Stimulated activated effector memory CD8-positive, alpha-beta T cell treated with anti-CD3 and anti-CD28 coated beads, Interleukin-12 subunit alpha, Interleukin-12 subunit beta, amount 100 ng/mL, for 72 hours (primary cell): ENCODE results near the gene COL4A3.

Source experiments
- ATAC-seq: fragments of 150-1000 bp; cut with Tn5 transposase; 2 replicates; pipeline ENCODE4 v1.10.0; 2021
- DNase-seq, 2 donors: peaks; one replicate each; pipeline ENCODE4 v3.0.0; 2021 to 2022; ENCODE audit warnings: low spot score in 2 of 2
- H3K27ac Mint-ChIP-seq: one replicate; pipeline ENCODE4 v1.8.0; 2022; ENCODE audit warnings: mild to moderate bottlenecking, mixed read lengths
- H3K36me3 Mint-ChIP-seq: one replicate; pipeline ENCODE4 v1.8.0; 2022; ENCODE audit warnings: mild to moderate bottlenecking, mixed read lengths
- H3K4me1 Mint-ChIP-seq: one replicate; pipeline ENCODE4 v1.8.0; 2022; ENCODE audit warnings: mixed read lengths
- H3K4me3 Mint-ChIP-seq: one replicate; pipeline ENCODE4 v1.8.0; 2022; ENCODE audit warnings: mild to moderate bottlenecking, mixed read lengths
- H3K9me3 Mint-ChIP-seq: one replicate; pipeline ENCODE4 v1.8.0; 2022; ENCODE audit warnings: mixed read lengths

Gene COL4A3

GRCh38 chr2:227163998-227164762 lies at the start of gene COL4A3, which contains the start of gene COL4A4:
Gene COL4A3 (plus strand): TSS chr2:227164624. CDS start chr2:227164727, 103 bp downstream.
Gene COL4A4 (minus strand): TSS chr2:227164205. CDS start chr2:227147483, 16,722 bp downstream.
- H3K4me3 Mint-ChIP-seq: peak within 1 kb of the TSS; percentile 67
- peak; percentile 71 for ATAC-seq
- no peak for DNase-seq
- H3K27ac Mint-ChIP-seq: no peak within 1 kb of the TSS
- no peaks in the 10 kb centered on the region for H3K36me3 Mint-ChIP-seq
- no peaks in the 10 kb centered on the region for H3K4me1 Mint-ChIP-seq
- H3K9me3 Mint-ChIP-seq: no peaks in the 10 kb centered on the region

- H3K4me3 Mint-ChIP-seq: no peak overlapping the region
- H3K4me1 Mint-ChIP-seq: no peaks in the 10 kb centered on the region
- ATAC-seq: no peak
- H3K36me3 Mint-ChIP-seq: no peaks in the 10 kb centered on the region
- DNase-seq: no peak
- H3K27ac Mint-ChIP-seq: no peak overlapping the region
- H3K9me3 Mint-ChIP-seq: no peaks in the 10 kb centered on the region
These were observed 48.7 kb upstream of the COL4A3 start for GRCh38 chr2:227115761-227116160.

GRCh38 chr2:227117027-227117426 lies 47.4 kb upstream of the COL4A3 start:
- no peaks in the 10 kb centered on the region for H3K9me3 Mint-ChIP-seq
- H3K36me3 Mint-ChIP-seq: no peaks in the 10 kb centered on the region
- no peak overlapping the region for H3K4me3 Mint-ChIP-seq
- no peak overlapping the region for H3K27ac Mint-ChIP-seq
- ATAC-seq (peak; percentile 89), DNase-seq (no peak)
- no peaks in the 10 kb centered on the region for H3K4me1 Mint-ChIP-seq

GRCh38 chr2:227117852-227118251 lies 46.6 kb upstream of the COL4A3 start:
- H3K4me3 Mint-ChIP-seq: no peak overlapping the region

GRCh38 chr2:227118353-227118752 lies 46.1 kb upstream of the COL4A3 start:
- Mint-ChIP-seq H3K27ac (no peak overlapping the region), H3K9me3 (no peaks in the 10 kb centered on the region), H3K4me3 (no peak overlapping the region), H3K4me1 (no peaks in the 10 kb centered on the region), H3K36me3 (no peaks in the 10 kb centered on the region)
- DNase-seq: no peak
- ATAC-seq: no peak

More at GRCh38 chr2:227117852-227118251, 46.6 kb upstream of the COL4A3 start:
- H3K9me3 Mint-ChIP-seq: no peaks in the 10 kb centered on the region
- H3K27ac Mint-ChIP-seq: no peak overlapping the region
- no peaks in the 10 kb centered on the region for H3K36me3 Mint-ChIP-seq
- DNase-seq (no peak), ATAC-seq (no peak)
- H3K4me1 Mint-ChIP-seq: no peaks in the 10 kb centered on the region

- Mint-ChIP-seq H3K4me1 (no peaks in the 10 kb centered on the region), H3K36me3 (no peaks in the 10 kb centered on the region), H3K4me3 (no peak overlapping the region), H3K9me3 (no peaks in the 10 kb centered on the region), H3K27ac (no peak overlapping the region)
- ATAC-seq (no peak), DNase-seq (no peak)
These were observed 40.7 kb upstream of the COL4A3 start for GRCh38 chr2:227123697-227124096.

- DNase-seq (no peak), ATAC-seq (no peak)
- Mint-ChIP-seq H3K4me1 (no peaks in the 10 kb centered on the region), H3K4me3 (no peak overlapping the region), H3K9me3 (no peaks in the 10 kb centered on the region), H3K36me3 (no peaks in the 10 kb centered on the region), H3K27ac (no peak overlapping the region)
These were observed 39.6 kb upstream of the COL4A3 start for GRCh38 chr2:227124811-227125210.

GRCh38 chr2:227125506-227125905 lies 38.9 kb upstream of the COL4A3 start:
- Mint-ChIP-seq H3K9me3 (no peaks in the 10 kb centered on the region), H3K27ac (no peak overlapping the region), H3K4me3 (no peak overlapping the region), H3K4me1 (no peaks in the 10 kb centered on the region), H3K36me3 (no peaks in the 10 kb centered on the region)
- DNase-seq (no peak), ATAC-seq (no peak)

GRCh38 chr2:227127201-227127600 lies 37.2 kb upstream of the COL4A3 start:
- ATAC-seq (no peak), DNase-seq (no peak)
- no peaks in the 10 kb centered on the region for H3K4me1 Mint-ChIP-seq
- no peaks in the 10 kb centered on the region for H3K36me3 Mint-ChIP-seq
- no peak overlapping the region for H3K27ac Mint-ChIP-seq
- H3K9me3 Mint-ChIP-seq: no peaks in the 10 kb centered on the region
- H3K4me3 Mint-ChIP-seq: no peak overlapping the region

- no peaks in the 10 kb centered on the region for H3K9me3 Mint-ChIP-seq
These were observed 33.8 kb upstream of the COL4A3 start for GRCh38 chr2:227130636-227131035.

GRCh38 chr2:227132986-227133385 lies 31.4 kb upstream of the COL4A3 start:
- H3K36me3 Mint-ChIP-seq: no peaks in the 10 kb centered on the region
- ATAC-seq (no peak), DNase-seq (peak in 1 of 2 donors; percentile 8)
- no peak overlapping the region for H3K4me3 Mint-ChIP-seq
- H3K9me3 Mint-ChIP-seq: no peaks in the 10 kb centered on the region
- no peaks in the 10 kb centered on the region for H3K4me1 Mint-ChIP-seq
- no peak overlapping the region for H3K27ac Mint-ChIP-seq

More at GRCh38 chr2:227130636-227131035, 33.8 kb upstream of the COL4A3 start:
- no peak for DNase-seq
- no peak for ATAC-seq
- no peak overlapping the region for H3K4me3 Mint-ChIP-seq
- no peaks in the 10 kb centered on the region for H3K36me3 Mint-ChIP-seq
- no peak overlapping the region for H3K27ac Mint-ChIP-seq
- H3K4me1 Mint-ChIP-seq: no peaks in the 10 kb centered on the region

GRCh38 chr2:227134591-227134990 lies 29.8 kb upstream of the COL4A3 start:
- Mint-ChIP-seq H3K9me3 (no peaks in the 10 kb centered on the region), H3K27ac (no peak overlapping the region), H3K4me1 (no peaks in the 10 kb centered on the region), H3K36me3 (no peaks in the 10 kb centered on the region), H3K4me3 (no peak overlapping the region)
- no peak for ATAC-seq
- DNase-seq: no peak

- no peak overlapping the region for H3K27ac Mint-ChIP-seq
- DNase-seq (no peak), ATAC-seq (no peak)
- H3K4me1 Mint-ChIP-seq: no peaks in the 10 kb centered on the region
- H3K9me3 Mint-ChIP-seq: no peaks in the 10 kb centered on the region
- H3K4me3 Mint-ChIP-seq: no peak overlapping the region
- H3K36me3 Mint-ChIP-seq: no peaks in the 10 kb centered on the region
These were observed 23.1 kb upstream of the COL4A3 start for GRCh38 chr2:227141301-227141700.

- Mint-ChIP-seq H3K36me3 (no peaks in the 10 kb centered on the region), H3K4me3 (no peak overlapping the region), H3K9me3 (no peaks in the 10 kb centered on the region), H3K27ac (no peak overlapping the region), H3K4me1 (no peaks in the 10 kb centered on the region)
- ATAC-seq (no peak), DNase-seq (no peak)
These were observed 20.5 kb upstream of the COL4A3 start for GRCh38 chr2:227143895-227144294.

GRCh38 chr2:227146456-227146855 lies 18.0 kb upstream of the COL4A3 start:
- no peaks in the 10 kb centered on the region for H3K9me3 Mint-ChIP-seq
- no peaks in the 10 kb centered on the region for H3K4me1 Mint-ChIP-seq
- H3K36me3 Mint-ChIP-seq: no peaks in the 10 kb centered on the region
- ATAC-seq: no peak
- H3K4me3 Mint-ChIP-seq: no peak overlapping the region
- DNase-seq: no peak
- H3K27ac Mint-ChIP-seq: no peak overlapping the region

GRCh38 chr2:227147023-227147422 lies 17.4 kb upstream of the COL4A3 start:
- Mint-ChIP-seq H3K9me3 (no peaks in the 10 kb centered on the region), H3K27ac (no peak overlapping the region)
- no peak for DNase-seq

More at GRCh38 chr2:227147023-227147422, 17.4 kb upstream of the COL4A3 start:
- no peak overlapping the region for H3K4me3 Mint-ChIP-seq
- H3K36me3 Mint-ChIP-seq: no peaks in the 10 kb centered on the region
- ATAC-seq: no peak
- H3K4me1 Mint-ChIP-seq: no peaks in the 10 kb centered on the region
